Effector CD4-positive, alpha-beta T cell (primary cell): ENCODE data around the gene ZNF280B.

Source experiments
- DNase-seq: peaks from one replicate; pipeline ENCODE4 v3.0.0-alpha.2; 2020
- total RNA-seq: gene quantifications from one replicate; lab custom pipeline; 2026; lab: John Stamatoyannopoulos, UW

The ZNF280B gene, protein sequence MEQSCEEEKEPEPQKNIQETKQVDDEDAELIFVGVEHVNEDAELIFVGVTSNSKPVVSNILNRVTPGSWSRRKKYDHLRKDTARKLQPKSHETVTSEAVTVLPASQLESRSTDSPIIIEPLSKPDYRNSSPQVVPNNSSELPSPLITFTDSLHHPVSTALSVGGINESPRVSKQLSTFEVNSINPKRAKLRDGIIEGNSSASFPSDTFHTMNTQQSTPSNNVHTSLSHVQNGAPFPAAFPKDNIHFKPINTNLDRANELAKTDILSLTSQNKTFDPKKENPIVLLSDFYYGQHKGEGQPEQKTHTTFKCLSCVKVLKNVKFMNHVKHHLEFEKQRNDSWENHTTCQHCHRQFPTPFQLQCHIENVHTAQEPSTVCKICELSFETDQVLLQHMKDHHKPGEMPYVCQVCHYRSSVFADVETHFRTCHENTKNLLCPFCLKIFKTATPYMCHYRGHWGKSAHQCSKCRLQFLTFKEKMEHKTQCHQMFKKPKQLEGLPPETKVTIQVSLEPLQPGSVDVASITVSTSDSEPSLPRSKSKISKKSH
- 3.9 reads per million, percentile 15 among the genes with 10 or more reads in this experiment for total RNA-seq

- peak; percentile 59 for DNase-seq
Measured at GRCh38 chr22:22508274-22509176, at the start of gene ZNF280B. Gene ZNF280B (minus strand): TSS chr22:22508742. CDS start chr22:22489398, 19,344 bp downstream.

DNA sequence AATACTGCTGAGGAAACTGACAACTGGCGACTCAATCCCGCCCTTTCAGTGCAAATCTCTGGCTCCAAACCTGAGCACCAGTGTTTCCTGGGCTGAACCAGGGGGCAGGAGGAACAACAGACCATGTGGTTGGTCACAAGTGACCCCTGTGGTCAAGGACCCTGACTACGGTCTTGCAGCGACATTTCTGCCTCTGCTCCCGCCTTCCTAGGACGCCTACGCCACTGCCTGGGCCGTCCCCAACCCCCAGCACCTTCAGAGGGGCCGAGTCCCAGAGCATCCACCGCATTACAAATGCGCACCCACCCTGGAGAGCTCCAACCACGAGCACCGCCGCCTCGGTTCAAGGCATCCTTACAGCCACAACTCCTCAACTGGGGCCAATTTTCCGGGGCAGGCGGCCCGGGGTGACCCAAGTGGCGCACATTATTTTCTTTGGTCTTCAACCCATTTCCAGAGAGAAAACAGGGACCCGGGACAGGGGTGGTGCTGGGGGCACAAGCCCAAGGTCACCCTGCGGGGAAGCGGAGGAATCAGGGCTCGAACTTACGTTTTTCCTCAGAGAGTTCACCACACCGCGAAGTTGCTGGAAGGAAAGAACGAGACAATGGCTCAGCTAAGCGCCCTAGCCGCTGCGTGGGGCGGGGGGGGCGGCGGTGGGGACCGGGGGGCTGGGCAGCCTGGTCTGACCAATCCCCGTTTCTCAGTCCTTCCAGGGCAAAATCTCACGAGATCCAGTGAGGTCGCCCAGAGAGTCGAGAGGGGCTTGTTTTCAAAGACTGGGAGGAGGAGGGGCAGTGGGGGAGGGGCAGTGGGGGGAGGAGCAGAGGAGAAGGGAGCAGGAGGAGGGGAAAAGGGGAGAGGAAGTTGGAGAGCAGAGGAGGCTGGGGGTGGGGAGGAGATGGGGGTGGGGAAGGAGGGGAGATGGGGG, 48.7 kb upstream of the ZNF280B start:
- no peak for DNase-seq

GRCh38 chr22:22556578-22556977, 48.0 kb upstream of the ZNF280B start:
- no peak for DNase-seq

GRCh38 chr22:22555596-22555995, 47.1 kb upstream of the ZNF280B start:
- DNase-seq = no peak

DNA sequence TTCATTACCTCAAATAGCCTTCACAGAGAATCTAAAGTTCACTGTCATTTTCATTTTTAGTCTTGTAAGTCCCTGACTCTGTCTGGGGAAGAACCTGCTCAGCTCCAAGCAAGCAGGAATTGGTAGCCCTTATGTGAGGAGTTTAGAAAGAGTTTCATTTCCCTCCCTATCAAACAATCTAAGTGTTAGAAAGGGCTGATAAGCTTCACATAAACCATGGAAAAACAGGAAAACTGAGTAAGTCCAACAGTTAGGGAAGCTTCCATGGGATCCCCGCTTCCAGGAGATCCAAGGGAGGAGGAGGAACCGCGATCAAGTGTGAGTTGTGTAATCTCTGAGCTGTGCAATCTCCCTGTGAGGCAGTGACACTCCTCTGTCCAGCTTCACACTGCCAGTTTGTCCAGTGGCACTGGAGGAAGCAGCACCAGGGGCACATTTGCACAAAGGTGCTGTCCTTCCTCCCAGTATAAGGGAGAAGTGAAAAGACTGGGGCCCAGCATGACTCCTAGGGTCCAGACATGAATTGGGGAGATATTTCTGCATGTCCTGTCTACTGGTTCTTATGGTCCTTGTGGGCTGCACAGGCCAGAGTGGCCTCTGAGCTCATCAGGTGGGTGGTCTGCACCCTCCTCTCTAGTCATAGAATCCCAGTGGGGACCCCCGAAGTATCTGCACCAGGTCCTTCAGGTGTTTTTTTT, 46.2 kb upstream of the ZNF280B start:
- DNase-seq = no peak

DNA sequence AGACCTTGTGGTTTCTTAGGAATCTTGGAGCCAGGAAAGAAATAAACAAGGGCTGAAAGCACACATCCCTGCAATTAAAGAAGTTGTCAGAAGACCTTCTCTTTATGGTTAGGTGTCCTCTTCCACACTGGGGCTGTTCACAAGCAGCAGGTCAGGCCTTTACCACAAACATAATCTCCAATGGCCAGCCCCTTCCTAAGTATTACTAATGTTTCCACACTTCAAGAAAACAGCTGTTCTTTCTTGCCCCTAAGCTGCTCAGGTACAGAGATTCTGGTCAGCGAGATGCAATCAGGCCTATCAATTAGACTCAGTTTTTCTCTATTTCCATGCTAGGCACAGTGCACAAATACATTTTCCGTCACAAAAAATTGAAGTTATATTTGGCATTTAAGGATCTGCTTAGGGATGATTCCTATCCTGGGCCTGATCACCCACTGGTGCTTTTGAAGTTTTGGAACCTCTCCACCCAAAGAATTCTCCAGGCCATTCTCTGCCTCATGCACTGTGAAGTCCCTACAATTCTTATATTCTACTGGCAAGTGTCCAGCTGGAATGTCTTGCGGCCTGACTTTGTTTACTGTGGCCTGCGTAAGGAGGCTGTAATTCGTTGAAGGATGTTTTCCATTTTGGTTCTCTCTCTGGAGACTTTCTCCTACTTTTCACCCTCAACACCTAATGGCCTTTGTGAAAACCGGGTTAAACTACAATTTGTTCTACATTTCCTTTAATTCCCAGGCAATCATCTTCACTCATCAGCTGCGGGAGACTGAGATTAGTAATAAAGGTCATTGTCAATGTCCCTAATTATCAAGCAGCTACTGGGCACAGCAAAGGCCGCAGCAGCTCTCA, 45.4 kb upstream of the ZNF280B start:
- no peak for DNase-seq

- no peak for DNase-seq
Measured at GRCh38 chr22:22553141-22553540, 44.6 kb upstream of the ZNF280B start.

GRCh38 chr22:22552630-22553029, 44.1 kb upstream of the ZNF280B start:
- DNase-seq = no peak

GRCh38 chr22:22550789-22551434, 42.4 kb upstream of the ZNF280B start:
- DNase-seq = no peak

DNA sequence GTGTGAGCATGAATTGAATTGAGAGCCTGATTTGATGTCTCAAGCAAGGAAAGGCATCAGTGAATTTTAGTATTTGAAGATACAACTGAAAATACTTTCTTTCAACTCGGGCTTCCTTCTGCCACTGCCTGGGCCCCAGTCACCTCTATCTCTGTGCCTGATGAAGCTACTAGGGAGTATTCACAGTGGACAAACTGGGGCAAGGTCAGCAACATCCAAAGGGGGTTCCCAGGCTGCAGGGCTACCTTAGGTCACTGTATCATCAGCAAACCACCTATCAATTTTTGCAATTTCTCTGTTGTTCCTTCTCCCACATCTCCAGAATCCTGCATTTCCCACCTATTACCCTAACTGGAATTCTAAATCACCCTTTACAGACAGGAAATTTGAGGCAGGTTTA, 40.4 kb upstream of the ZNF280B start:
- DNase-seq = no peak

- DNase-seq = no peak
Measured at GRCh38 chr22:22548317-22548716, 39.8 kb upstream of the ZNF280B start.

- no peak for DNase-seq
Measured at GRCh38 chr22:22547692-22548300, 39.3 kb upstream of the ZNF280B start.

DNA sequence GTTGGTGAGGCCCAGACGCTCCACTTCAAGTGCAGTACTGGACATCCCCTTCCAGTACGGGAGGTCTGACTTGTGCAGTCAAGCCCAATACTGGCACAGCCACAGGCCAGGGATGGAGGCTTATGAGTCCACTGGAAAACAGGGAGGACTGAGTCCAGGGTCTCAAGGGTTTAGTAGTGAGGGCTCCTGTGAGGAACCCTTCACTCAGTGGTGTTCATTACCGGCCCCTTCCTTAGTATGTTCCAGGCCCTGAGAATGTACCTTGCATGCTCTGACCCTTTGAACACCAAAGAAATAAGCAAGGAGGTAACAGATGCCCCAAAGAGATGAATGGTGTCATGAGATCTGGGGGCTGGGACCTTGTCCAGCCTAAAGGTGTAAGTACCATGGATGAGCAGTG, 38.7 kb upstream of the ZNF280B start:
- DNase-seq = no peak

GRCh38 chr22:22546490-22546889, 37.9 kb upstream of the ZNF280B start:
- no peak for DNase-seq

DNA sequence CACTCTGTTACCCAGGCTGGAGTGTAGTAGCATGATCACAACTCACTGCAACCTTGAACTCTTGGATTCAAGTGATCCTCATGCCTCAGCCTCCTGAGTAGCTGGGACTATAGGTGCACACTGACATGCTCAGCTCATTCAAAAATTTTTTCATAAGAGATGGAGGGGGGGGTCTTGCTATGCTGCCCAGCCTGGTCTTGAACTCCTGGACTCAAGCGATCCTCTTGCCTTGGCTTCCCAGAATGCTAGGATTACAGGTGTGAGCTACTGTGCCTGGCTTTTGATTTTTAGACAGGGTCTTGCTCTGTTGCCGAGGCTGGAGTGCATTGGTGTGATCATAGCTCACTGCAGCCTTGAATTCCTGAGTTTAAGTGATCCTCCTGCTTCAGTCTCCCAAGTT, 36.5 kb upstream of the ZNF280B start:
- DNase-seq = no peak

DNA sequence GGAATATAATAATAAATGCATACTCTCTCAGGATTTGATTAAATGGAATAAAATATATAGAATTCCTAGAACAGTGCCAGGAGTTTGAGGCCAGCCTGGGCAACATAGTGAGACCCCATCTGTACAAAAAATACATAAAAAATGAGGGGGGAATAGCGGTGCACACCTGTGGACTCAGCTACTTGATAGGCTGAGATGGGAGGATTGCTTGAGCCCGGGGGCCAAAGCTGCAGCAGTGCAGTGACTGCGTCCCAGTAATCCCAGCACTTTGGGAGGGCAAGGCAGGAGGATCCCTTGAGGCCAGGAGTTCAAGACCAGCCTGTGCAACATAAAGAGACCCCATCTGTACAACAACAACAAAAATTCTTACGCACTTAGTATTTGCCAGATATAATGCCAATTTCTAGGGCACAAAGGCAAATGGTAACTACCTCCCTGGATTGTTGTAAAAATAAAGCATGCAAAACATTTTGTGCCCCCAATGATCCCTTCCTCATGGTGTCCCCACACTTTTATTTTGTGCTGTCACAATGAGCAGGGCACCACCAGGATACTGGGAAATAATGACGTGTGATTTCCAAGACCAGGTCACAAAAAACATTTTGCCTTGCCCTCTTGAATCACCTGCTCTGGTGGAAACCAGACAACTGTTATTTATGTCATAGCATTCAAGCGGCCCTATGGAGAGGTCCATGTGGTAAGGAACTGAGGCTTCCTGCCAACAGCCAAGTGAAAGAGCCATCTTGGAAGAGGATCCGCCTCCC, 29.9 kb upstream of the ZNF280B start:
- DNase-seq = no peak

GRCh38 chr22:22536916-22537315, 28.4 kb upstream of the ZNF280B start:
- DNase-seq = no peak

GRCh38 chr22:22536515-22536914, 28.0 kb upstream of the ZNF280B start:
- DNase-seq = no peak

GRCh38 chr22:22535662-22536061, 27.1 kb upstream of the ZNF280B start:
- no peak for DNase-seq
